Activated T-cell treated with anti-CD3 and anti-CD28 coated beads for 1 hour (primary cell): Measurements from ENCODE around the gene MED17.
"Not testable (repeated sequence)": the region's sequence is repeated elsewhere in the genome, so short reads cannot be mapped to it uniquely, and the experiment has no call there.

Experiments used
- DNase-seq: peaks from one replicate; pipeline ENCODE4 v3.0.0-alpha.2; 2020; ENCODE audit warnings: low read depth

The MED17 gene

GRCh38 chr11:93784145-93784934 lies at the start of gene MED17:
MED17 (plus strand) TSS chr11:93784282; CDS start chr11:93784514, 232 bp downstream.
- peak; percentile 85 for DNase-seq

- no peak for DNase-seq
Measured at GRCh38 chr11:93734427-93735222, 49.5 kb upstream of the MED17 start.

- DNase-seq: no peak
Measured at GRCh38 chr11:93735627-93736026, 48.5 kb upstream of the MED17 start.

DNA sequence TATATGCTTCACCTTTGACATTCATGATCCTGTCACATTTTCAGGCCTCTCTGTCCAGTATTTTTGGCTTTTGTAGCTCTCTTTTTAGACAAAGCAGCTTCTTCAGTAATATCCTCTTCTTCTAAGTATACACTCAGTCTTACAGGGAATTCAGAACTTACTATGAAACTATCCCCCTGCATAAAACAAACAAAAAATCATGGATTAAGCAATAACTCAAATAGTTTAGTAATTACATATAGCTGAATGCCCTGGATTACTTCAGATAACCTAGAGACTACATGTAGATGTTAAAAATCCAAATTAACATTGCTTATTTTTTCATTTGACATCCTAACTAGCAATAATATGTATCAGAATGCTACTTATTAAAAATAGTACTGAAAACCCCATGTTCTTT lies 48.0 kb upstream of the MED17 start:
- no peak for DNase-seq

DNA sequence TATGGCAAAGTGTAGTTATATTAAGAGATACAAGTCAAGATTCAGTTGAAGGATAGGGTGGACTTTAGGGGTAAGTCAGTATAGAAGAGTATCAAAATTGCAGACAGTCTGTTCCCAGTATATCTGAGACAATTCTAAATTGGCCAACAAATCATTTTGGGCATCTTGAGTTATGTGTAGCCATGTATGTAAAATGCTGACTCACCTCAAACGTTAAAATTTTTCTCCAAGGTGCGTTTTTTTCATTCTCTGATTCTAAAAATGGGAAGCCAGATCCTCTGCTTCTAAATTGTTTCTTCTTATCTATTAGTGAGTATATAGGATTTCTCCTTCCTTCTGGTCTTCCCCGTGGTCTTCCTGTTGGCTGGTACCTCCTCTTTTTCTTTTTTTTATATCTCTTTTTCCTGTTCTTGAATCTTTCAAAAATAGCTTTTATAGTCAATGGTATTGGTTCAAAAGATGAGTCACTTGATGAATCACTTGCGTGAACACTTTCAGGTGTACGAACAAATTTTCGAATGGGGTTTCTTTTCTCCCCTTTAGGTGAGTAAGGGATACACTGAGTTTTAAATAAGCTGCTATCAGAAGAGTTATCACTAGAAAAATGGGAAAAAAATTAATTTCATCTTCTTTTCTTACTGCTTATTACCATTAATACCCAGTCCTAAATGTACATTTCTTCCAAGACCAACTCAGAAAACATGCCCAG lies 46.0 kb upstream of the MED17 start:
- DNase-seq: no peak

DNA sequence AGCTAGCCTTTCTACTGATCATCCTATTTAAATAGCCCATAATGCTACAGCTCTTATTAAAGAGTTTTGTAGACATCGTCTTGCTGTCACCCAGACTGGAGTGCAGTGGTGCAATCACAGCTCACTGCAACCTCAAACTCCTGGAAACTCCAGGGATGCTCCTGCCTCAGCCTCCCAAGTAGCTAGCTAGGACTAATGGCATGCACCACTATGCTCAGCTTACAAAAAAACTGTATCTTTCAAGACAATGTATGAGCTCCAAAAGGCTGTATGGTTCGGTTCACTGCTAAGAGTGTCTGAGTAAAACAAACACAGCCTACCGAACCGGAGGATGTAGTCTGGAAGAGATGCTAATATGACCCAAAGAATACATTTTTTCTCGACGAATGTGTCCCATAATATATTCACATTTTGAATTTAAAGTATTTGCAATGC lies 45.4 kb upstream of the MED17 start:
- DNase-seq: no peak

DNA sequence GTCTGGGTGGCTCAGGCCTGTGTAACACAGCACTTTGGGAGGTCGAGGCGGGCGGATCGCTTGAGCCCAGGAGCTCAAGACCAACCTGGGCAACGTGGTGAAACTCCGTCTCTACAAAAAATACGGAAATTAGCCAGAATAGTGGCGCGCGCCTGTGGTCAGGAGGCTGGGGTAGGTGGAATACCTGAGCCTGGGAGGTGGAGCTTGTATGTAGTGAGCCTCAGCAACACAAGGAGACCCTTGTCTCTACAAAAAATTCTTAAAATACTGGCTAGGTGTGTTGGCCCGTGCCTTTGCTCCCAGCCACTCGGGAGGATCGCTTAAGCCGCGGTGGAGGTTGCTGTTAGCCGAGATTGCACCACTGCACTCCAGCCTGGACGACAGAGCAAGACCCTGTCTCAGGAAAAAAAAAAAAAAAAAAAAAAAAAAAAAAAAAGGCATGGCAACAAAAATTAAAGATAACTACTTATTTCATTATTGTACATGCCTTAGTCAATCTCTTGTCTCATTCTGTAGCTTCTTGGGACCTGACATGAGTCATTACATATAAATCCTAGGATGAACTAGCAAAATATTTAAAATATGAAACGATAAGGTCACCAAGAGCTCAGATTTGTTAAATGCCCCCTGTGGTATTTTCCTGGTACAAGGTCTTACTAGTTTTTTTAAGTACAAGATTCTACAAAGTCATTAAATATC lies 43.9 kb upstream of the MED17 start:
- DNase-seq: no peak

DNA sequence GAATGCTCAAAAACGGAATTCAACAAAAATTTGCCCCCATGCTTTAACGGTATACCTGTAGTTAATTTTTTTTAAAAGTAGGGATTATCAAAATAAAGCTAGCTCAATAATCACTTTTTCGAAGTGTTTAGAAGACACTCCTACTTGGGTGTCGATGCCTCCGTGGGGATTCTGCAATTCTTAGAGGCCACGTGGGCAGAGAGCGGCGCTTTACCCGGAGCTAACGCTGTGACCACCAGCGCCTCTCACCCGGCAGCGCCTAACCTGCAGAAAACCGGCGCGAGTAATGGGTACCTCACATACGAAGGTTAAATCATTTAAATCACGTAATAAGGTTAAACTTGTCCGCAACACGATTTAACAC lies 43.4 kb upstream of the MED17 start:
- DNase-seq: peak; percentile 42

DNA sequence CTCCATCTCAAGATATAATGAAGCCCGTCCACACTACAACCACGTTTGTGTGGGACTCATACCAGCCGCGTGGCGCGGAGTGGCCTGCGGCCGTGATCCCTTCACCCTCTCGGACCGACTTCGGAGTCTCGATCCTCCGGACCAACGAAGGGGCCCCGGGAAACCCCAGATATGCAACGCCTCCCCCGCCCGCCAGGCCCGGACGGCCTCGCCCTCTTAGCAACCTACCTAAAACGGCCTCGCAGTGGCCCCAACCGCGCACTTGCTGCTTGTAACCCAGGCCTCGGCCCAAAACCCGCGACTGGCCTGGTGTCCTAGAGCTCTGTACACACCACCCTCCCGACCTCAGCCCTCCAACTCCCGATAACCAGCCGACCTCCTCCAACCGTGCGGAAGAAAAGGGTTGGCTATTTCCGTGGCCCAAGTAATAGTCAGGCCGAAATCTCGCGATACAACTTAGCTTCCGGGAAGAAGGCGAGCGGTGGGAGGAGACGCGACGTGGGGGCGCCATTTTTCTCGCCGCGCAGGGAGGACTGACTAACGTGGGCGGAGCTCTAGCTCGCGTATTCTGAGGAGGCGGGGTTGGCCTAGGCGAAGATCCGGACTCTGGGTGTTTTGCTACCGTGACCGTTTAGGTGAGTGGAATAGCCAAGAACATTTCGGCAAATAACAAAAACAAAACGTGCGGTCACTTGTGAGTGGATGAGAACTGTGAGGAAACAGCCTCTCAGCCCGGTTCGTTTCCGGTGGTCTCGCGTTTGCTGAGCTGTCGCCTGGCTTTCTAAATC lies 42.8 kb upstream of the MED17 start, which contains the start of the genes C11orf54 and TAF1D:
Gene C11orf54, plus strand, starts transcription at position 579 of the 788 bp plus-strand sequence. CDS start 5,722 bp downstream, outside the sequence.
Gene TAF1D, minus strand, starts transcription at position 402 of the 788 bp plus-strand sequence. CDS start 2,191 bp downstream, outside the sequence.
- DNase-seq: peak; percentile 91

DNA sequence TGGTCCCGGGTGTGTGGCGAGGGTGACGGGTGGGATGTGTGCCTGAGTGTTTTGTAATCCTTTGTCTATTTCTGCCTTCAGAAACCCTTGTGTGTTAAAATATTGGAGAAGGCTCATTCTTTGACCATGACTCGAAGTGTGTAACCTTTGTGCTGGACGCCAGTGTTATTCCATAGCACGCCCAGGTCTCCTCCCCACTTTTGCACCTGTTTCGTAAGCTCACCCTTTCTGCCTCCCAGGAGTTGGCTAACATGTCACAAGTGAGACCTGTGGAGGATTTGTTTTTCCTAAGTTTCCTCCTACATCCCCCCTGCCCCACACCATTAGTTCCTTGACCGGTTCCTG lies 42.2 kb upstream of the MED17 start:
- no peak for DNase-seq

DNA sequence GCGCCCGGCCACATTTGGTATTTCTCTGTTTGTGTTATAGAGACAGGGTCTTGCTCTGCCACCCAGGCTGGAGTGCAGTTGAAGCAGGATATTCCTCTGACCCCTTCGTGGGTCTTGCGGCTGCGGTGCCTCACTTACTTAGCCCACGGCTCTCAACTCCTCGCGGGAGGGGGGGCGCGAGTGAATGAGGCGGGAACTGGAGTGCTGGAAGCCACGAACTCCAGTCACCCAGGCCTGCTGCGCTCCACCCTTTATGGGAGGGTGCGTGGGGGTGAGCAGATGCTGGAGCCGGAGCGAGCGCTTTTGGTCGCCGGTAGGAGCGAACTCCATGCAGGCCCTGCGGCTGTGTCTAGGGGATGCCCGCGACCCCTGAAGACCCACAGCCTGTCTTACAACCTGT lies 40.8 kb upstream of the MED17 start:
- no peak for DNase-seq

- DNase-seq: no peak
Measured at GRCh38 chr11:93744669-93745004, 39.4 kb upstream of the MED17 start.

- DNase-seq: not testable (repeated sequence)
Measured at GRCh38 chr11:93745005-93745755, 38.9 kb upstream of the MED17 start.

- no peak for DNase-seq
Measured at GRCh38 chr11:93746101-93746500, 38.0 kb upstream of the MED17 start.

DNA sequence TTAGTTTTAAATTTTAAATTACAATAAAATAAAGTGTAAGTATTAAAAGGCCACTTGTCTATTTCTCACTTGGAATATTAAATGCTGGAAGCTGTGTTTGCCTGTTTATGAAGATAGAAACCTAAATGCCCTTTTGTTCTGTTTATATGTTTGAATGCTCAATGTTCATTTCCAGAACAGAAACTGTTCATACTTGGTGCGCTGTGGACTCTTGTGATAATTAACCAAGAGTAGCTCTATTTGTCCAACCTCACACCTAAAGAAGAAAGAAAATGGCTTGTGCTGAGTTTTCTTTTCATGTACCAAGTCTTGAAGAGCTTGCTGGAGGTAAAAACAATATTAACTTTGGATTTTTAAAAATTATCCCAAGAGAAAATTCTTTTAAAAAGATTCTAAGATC lies 37.0 kb upstream of the MED17 start:
- DNase-seq: no peak

- no peak for DNase-seq
Measured at GRCh38 chr11:93751001-93751400, 33.1 kb upstream of the MED17 start.

GRCh38 chr11:93753241-93753640 lies 30.8 kb upstream of the MED17 start:
- no peak for DNase-seq

- no peak for DNase-seq
Measured at GRCh38 chr11:93756748-93757147, 27.3 kb upstream of the MED17 start.

DNA sequence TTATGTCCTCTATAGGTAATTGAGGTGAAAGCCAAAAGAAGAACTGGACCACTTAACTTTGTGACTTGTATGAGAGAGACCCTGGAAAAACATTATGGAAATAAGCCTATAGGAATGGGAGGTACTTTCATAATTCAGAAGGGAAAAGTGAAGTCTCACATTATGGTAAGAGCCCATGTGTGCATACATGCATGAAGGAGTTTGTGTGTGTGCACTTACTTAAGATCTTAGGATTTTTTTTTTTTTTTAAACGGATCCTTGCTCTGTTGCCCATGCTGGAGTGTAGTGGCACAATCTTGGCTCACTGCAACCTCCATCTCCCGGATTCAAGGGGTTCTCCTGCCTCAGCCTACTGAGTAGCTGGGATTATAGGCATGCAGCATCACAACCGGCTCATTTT lies 26.8 kb upstream of the MED17 start:
- DNase-seq: no peak
